ENCODE measurements around the gene DCXR. TPM values are rescaled to one million over a fixed set of nuclear protein-coding genes. Genes with fewer than 3 reads are reported as not detected.

The DCXR gene
- total RNA-seq, 1 donor from 2014 or later: 51.8 TPM

GRCh38 chr17:82012261-82012639 lies 25.2 kb downstream of the DCXR start:
- DNase-seq (ENCODE audit: low read depth, low spot score): no peak

- DNase-seq (ENCODE audit: low read depth, low spot score): no peak
These were observed 25.8 kb downstream of the DCXR start for GRCh38 chr17:82011617-82012187.

GRCh38 chr17:82010575-82011525 lies 26.6 kb downstream of the DCXR start:
- no peak for DNase-seq (ENCODE audit: low read depth, low spot score)

- DNase-seq (ENCODE audit: low read depth, low spot score): no peak
These were observed 28.1 kb downstream of the DCXR start for GRCh38 chr17:82009413-82009812.

GRCh38 chr17:82008941-82009405 lies 28.5 kb downstream of the DCXR start:
- DNase-seq (ENCODE audit: low read depth, low spot score): no peak

- no peak for DNase-seq (ENCODE audit: low read depth, low spot score)
These were observed 29.1 kb downstream of the DCXR start for GRCh38 chr17:82008258-82008940.

GRCh38 chr17:82007495-82008257 lies 29.8 kb downstream of the DCXR start:
- no peak for DNase-seq (ENCODE audit: low read depth, low spot score)

- DNase-seq (ENCODE audit: low read depth, low spot score): no peak
These were observed 30.3 kb downstream of the DCXR start for GRCh38 chr17:82007228-82007494.

GRCh38 chr17:82006468-82007227 lies 30.8 kb downstream of the DCXR start:
- DNase-seq (ENCODE audit: low read depth, low spot score): no peak

GRCh38 chr17:82005701-82006348 lies 31.7 kb downstream of the DCXR start:
- DNase-seq (ENCODE audit: low read depth, low spot score): no peak

GRCh38 chr17:82004517-82005455 lies 32.7 kb downstream of the DCXR start:
- no peak for DNase-seq (ENCODE audit: low read depth, low spot score)

- peak; percentile 77 for DNase-seq (ENCODE audit: low read depth, low spot score)
These were observed 33.8 kb downstream of the DCXR start for GRCh38 chr17:82003411-82004381.

GRCh38 chr17:82001571-82002056 lies 35.9 kb downstream of the DCXR start:
- DNase-seq (ENCODE audit: low read depth, low spot score): no peak

GRCh38 chr17:82000803-82001570 lies 36.5 kb downstream of the DCXR start:
- DNase-seq (ENCODE audit: low read depth, low spot score): no peak

GRCh38 chr17:81999976-82000802 lies 37.3 kb downstream of the DCXR start:
- no peak for DNase-seq (ENCODE audit: low read depth, low spot score)

- no peak for DNase-seq (ENCODE audit: low read depth, low spot score)
These were observed 37.9 kb downstream of the DCXR start for GRCh38 chr17:81999587-81999975.
